Heart right ventricle (tissue), 16 donors: ENCODE measurements around the gene NDUFS2. TPM values are rescaled to one million over a fixed set of nuclear protein-coding genes. Genes with fewer than 3 reads are reported as not detected.

ENCODE experiments used
- ATAC-seq, 8 donors: fragments of 200-7000 bp; cut with Tn5 transposase; one replicate each; pipeline ENCODE4 v1.9.1; 2020; ENCODE audit warnings: mild to moderate bottlenecking in 8 of 8, moderate library complexity in 8 of 8, moderate number of reproducible peaks in 1 of 8
- DNase-seq, 2 donors: peaks; one replicate each; pipeline ENCODE4 v3.0.0-alpha.2; 2020
- H3K27ac ChIP-seq, 10 donors: fragments of 200-600 bp; sonication (generic) in 2 of 10; one replicate each; pipeline versions ENCODE4 v1.5.0 to v1.8.0; 2020 to 2022; ENCODE audit warnings: mild to moderate bottlenecking in 3 of 10
- H3K27me3 ChIP-seq, 7 donors: fragments of 200-600 bp; one replicate each; pipeline ENCODE4 v1.8.0; 2021 to 2022; ENCODE audit warnings: mild to moderate bottlenecking in 2 of 7
- H3K36me3 ChIP-seq, 9 donors: fragments of 200-600 bp; sonication (generic) in 1 of 9; one replicate each; pipeline versions ENCODE4 v1.5.0 to v1.8.0; 2020 to 2022; ENCODE audit warnings: mild to moderate bottlenecking in 2 of 9
- H3K4me1 ChIP-seq, 9 donors: fragments of 200-600 bp; sonication (generic) in 1 of 9; one replicate each; pipeline versions ENCODE4 v1.5.0 to v1.8.0; 2020 to 2022; ENCODE audit warnings: mild to moderate bottlenecking in 4 of 9
- H3K4me3 ChIP-seq, 10 donors: fragments of 200-600 bp; sonication (generic) in 2 of 10; one replicate each; pipeline versions ENCODE4 v1.5.0 to v1.8.0; 2020 to 2022; ENCODE audit warnings: mild to moderate bottlenecking in 7 of 10, moderate library complexity in 2 of 10
- H3K9me3 ChIP-seq, 11 donors: fragments of 200-600 bp in 10 of 11; sonication (generic) in 2 of 11; one replicate each; pipeline versions ENCODE4 v1.5.0 to v1.8.0; 2013 to 2022; ENCODE audit warnings: mild to moderate bottlenecking in 2 of 11, control low read depth in 1 of 11, moderate library complexity in 1 of 11
- CTCF ChIP-seq, 9 donors: fragments of 200-600 bp; sonication (generic) in 2 of 9; IDR thresholded peaks; one replicate each; pipeline versions ENCODE4 v1.5.0 to v1.8.0; 2021 to 2022; ENCODE audit warnings: antibody characterized with exemption in 9 of 9, mild to moderate bottlenecking in 5 of 9, moderate library complexity in 1 of 9
- WGBS, 2 donors: extraction: QIAGEN DNeasy Blood & Tissue Kit; methylation state at CpG; one replicate each; pipeline ENCODE4 v1.1.7; 2013; ENCODE audit warnings: inconsistent platforms in 1 of 2; 5-methylcytosine and 5-hydroxymethylcytosine counted together
- intact Hi-C, 10 donors: fragments of 100-400 bp; cut with DNase I; formaldehyde crosslinking; loops; one replicate each; pipeline versions ENCODE4 v1.11.1 to v1.14.2; 2022
- polyA plus RNA-seq, 2 donors: library from polyadenylated mRNA; stranded (reverse); fragments of 200-250 nt; gene quantifications; one replicate each; pipeline ENCODE4 v1.2.3, GENCODE V29; 2013
- total RNA-seq, 10 donors: library from RNA; stranded (reverse); fragmentation: NEBNext Ultra II Directional in 3 of 10; extraction: Animal tissue kit (Norgen Biotek cat#: 25700) in 3 of 10; gene quantifications; one replicate each; pipeline versions ENCODE4 v1.2.1 to v1.2.4, GENCODE V29; 2021 to 2023
- donor health status: Arrhythmogenic right ventricular cardiomyopathy.
- donor health status: ischemic (EF 13 %, LVEDD 7.1; RV severe dilation, severe dysfunction).
- donor health status: healthy with polysubstance abuse.
- donor health status: DM: no; HTN: yes; CAD: no.
- donor health status: DM: no; HTN: no; CAD: no.
- donor health status: ischemic (EF 25% LVEDD 6.9; RV normal size, moderate dysfunction).
- donor health status: ischemic (EF 25% LVEDD 5.7; RV mildly dilated, moderate dysfunction).
- donor health status: healthy.
- donor health status: DM: yes; HTN: yes; CAD: no.
- donor health status: Ischemic cardiomyopathy.
- donor health status: ischemic (EF 35%, LVEDD 5.7; RV mildly dilated, moderate dysfunction).
- donor health status: nonischemic (EF 11% LVEDD 7.7; RV severe dilation, severe dysfunction).
- donor health status: DM: yes; HTN: yes; CAD: no.
- donor health status: PGD.
- donor health status: ischemic (EF 29% LVEDD 5.4; RV normal size, mild dysfunction).
- donor health status: nonischemic (EF 23%, LVEDD 6.1; RV moderate dilation, normal function).

NDUFS2 gene
- total and polyA plus RNA-seq, 12 donors, result 121 to 370 (median 309) TPM

GRCh38 chr1:161175771-161176453 is 26.3 kb upstream of the NDUFS2 start:
- intact Hi-C loops, result no loop called here
- H3K36me3 ChIP-seq, result peaks cover 0 to 55% (median 22%) of the 10 kb centered on the region in 9 donors
- no peaks in the 10 kb centered on the region for H3K27me3 ChIP-seq
- H3K4me3 ChIP-seq, result peak overlapping the region in 8 of 10 donors; percentile 60 to 89 (median 72)
- 86 to 90% methylated on average over 10 of the region's 10 CpGs for WGBS, 2 donors
- no peaks in the 10 kb centered on the region for H3K9me3 ChIP-seq
- DNase-seq (no peak), ATAC-seq (no peak)
- peaks cover 3 to 51% (median 36%) of the 10 kb centered on the region in 9 donors for H3K4me1 ChIP-seq
- peak overlapping the region in 6 of 10 donors; percentile 84 to 93 (median 90) for H3K27ac ChIP-seq
- TF ChIP-seq CTCF (IDR thresholded peaks at IDR 0.05), result no peak

DNA sequence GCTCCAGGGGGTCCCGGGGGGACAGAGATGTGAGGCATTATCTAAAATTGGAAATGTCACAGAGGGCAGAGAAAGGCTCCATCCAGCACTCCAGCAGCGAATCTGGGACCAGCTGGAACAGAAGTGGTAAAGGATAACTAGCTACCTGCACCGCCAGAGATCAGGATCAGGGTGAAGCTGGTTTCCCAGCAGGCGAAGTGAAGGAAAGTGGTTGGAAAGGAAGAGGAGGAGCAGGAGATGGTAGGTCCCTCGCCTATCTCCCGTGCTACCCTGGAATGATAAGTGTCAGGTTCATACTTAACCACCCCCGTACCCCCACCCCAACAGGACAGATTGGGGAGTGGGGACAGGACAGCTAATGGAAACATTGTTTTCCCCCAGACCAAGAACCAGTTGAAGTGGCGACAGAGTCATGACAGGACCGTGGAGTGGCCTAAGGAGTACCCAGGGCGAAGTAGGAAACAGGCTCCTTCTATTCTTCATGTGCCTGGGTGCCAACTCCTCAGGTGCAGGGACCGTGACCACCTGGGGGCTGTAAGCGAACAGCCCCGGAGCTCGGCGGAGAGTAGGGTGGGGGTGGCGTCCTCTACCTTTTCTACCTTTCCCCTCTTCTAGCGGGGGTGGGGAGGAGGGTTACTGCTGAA is 25.6 kb upstream of the NDUFS2 start:
- ATAC-seq, result peak in 5 of 8 donors; percentile 4 to 42 (median 12)
- Histone ChIP-seq H3K4me3 (peak overlapping the region; percentile 60 to 89 (median 76)), H3K27me3 (no peaks in the 10 kb centered on the region), H3K9me3 (no peaks in the 10 kb centered on the region), H3K27ac (peak overlapping the region; percentile 70 to 93 (median 88)), H3K4me1 (peaks cover 3 to 49% (median 36%) of the 10 kb centered on the region in 9 donors), H3K36me3 (peaks cover 0 to 48% (median 15%) of the 10 kb centered on the region in 9 donors)
- intact Hi-C loops, result no loop called here
- TF ChIP-seq CTCF (IDR thresholded peaks at IDR 0.05), result no peak
- WGBS, 2 donors, result 16 to 19% methylated on average over 17 of the region's 17 CpGs
- DNase-seq, result no peak

GRCh38 chr1:161177112-161177935 is 24.8 kb upstream of the NDUFS2 start, which contains the start of gene B4GALT3:
Gene B4GALT3 (minus strand): TSS chr1:161177507. CDS start chr1:161176060, 1,447 bp downstream.
- TF ChIP-seq CTCF (IDR thresholded peaks at IDR 0.05), result peak in 6 of 9 donors; percentile 12 to 46 (median 24)
- intact Hi-C loops, result no loop called here
- H3K4me1 ChIP-seq, result peaks cover 3 to 53% (median 29%) of the 10 kb centered on the region in 9 donors
- H3K27ac ChIP-seq, result peak within 1 kb of the TSS; percentile 70 to 93 (median 88)
- peak; percentile 89 to 93 for DNase-seq
- peak; percentile 95 to 98 (median 97) for ATAC-seq
- 3 to 4% methylated on average over 50 of the region's 50 CpGs for WGBS, 2 donors
- H3K4me3 ChIP-seq, result peak within 1 kb of the TSS; percentile 60 to 89 (median 76)
- no peaks in the 10 kb centered on the region for H3K9me3 ChIP-seq
- H3K27me3 ChIP-seq, result no peaks in the 10 kb centered on the region
- peaks cover 0 to 40% (median 10%) of the 10 kb centered on the region in 9 donors for H3K36me3 ChIP-seq

- Histone ChIP-seq H3K36me3 (peaks cover 0 to 35% (median 10%) of the 10 kb centered on the region in 9 donors), H3K9me3 (no peaks in the 10 kb centered on the region), H3K4me1 (peaks cover 3 to 53% (median 24%) of the 10 kb centered on the region in 9 donors), H3K27ac (peak overlapping the region; percentile 70 to 93 (median 88)), H3K27me3 (no peaks in the 10 kb centered on the region), H3K4me3 (peak overlapping the region in 9 of 10 donors; percentile 60 to 89 (median 73))
- DNase-seq (no peak), ATAC-seq (no peak)
- intact Hi-C loops, result loop anchor here in 1 of 10 donors (2.0 kb wide), 1 partner anchor 45 kb away; the partner anchor contains the start of gene APOA2
- peak in 1 of 9 donors; percentile 2 for TF ChIP-seq CTCF (IDR thresholded peaks at IDR 0.05)
- 49 to 62% methylated on average over 9 of the region's 9 CpGs for WGBS, 2 donors
Measured at GRCh38 chr1:161177936-161178244, 24.3 kb upstream of the NDUFS2 start.
